ENCODE data around the gene MBL2.

GRCh38 chr10:52783726-52784125 is 11.1 kb upstream of the MBL2 start:
- no peak for TF ChIP-seq CTCF (IDR thresholded peaks at IDR 0.05; ENCODE audit: low read depth, low read length, poor library complexity, severe bottlenecking)
- no peak for TF ChIP-seq EZH2phosphoT487 (IDR thresholded peaks at IDR 0.05; ENCODE audit: borderline replicate concordance, low read length)

Data from DOHH2 (cell line).